ACC112 (cell line): ENCODE data around the gene CROCC2.

Experiments used
- H2AFZ ChIP-seq: fragments of 200-600 bp; sonication (generic); one replicate; pipeline ENCODE4 v1.6.0; 2017; ENCODE audit warnings: antibody characterized with exemption, low read length; ENCODE audit not compliant: unreplicated experiment
- H3K27ac ChIP-seq: fragments of 200-600 bp; sonication (generic); 2 replicates; pipeline ENCODE4 v1.5.1; 2014; ENCODE audit warnings: low read depth, mild to moderate bottlenecking, antibody characterized with exemption, low read length, moderate library complexity
- H3K27me3 ChIP-seq: fragments of 200-600 bp; sonication (generic); 2 replicates; pipeline ENCODE4 v1.6.1; 2014; ENCODE audit warnings: mild to moderate bottlenecking, antibody characterized with exemption, low read length, moderate library complexity, mixed read lengths; ENCODE audit not compliant: insufficient read depth
- H3K36me3 ChIP-seq: fragments of 200-600 bp; sonication (generic); 2 replicates; pipeline ENCODE4 v1.6.1; 2016; ENCODE audit warnings: mild to moderate bottlenecking, antibody characterized with exemption, low read length, moderate library complexity, mixed read lengths; ENCODE audit not compliant: insufficient read depth
- H3K4me1 ChIP-seq: fragments of 200-600 bp; sonication (generic); one replicate; pipeline ENCODE4 v1.6.1; 2016; ENCODE audit warnings: low read length, mixed read lengths; ENCODE audit not compliant: insufficient read depth, unreplicated experiment, control insufficient read depth
- H3K4me3 ChIP-seq: fragments of 200-600 bp; sonication (generic); 2 replicates; pipeline ENCODE4 v1.5.1; 2014; ENCODE audit warnings: mild to moderate bottlenecking, low read depth, low read length
- H3K79me2 ChIP-seq: fragments of 200-600 bp; sonication (generic); one replicate; pipeline ENCODE4 v1.6.0; 2016; ENCODE audit warnings: low read length; ENCODE audit not compliant: control insufficient read depth, unreplicated experiment, insufficient read depth

The CROCC2 gene

GRCh38 chr2:241040081-241040803 lies 134.1 kb downstream of the CROCC2 start:
- Histone ChIP-seq H3K27me3 (no peaks in the 10 kb centered on the region), H2AFZ (no peak overlapping the region), H3K79me2 (no peaks in the 10 kb centered on the region), H3K27ac (no peak overlapping the region), H3K4me1 (no peaks in the 10 kb centered on the region), H3K36me3 (peaks cover 8% of the 10 kb centered on the region; the same call in 1 of the 2 replicates), H3K4me3 (no peak overlapping the region)

GRCh38 chr2:241041589-241042158 lies 135.5 kb downstream of the CROCC2 start:
- Histone ChIP-seq H3K4me3 (no peak overlapping the region), H3K27me3 (no peaks in the 10 kb centered on the region), H3K27ac (no peak overlapping the region), H2AFZ (no peak overlapping the region), H3K36me3 (peaks cover 9% of the 10 kb centered on the region; the same call in 1 of the 2 replicates), H3K79me2 (no peaks in the 10 kb centered on the region), H3K4me1 (no peaks in the 10 kb centered on the region)
